Kidney glomerular epithelial cell (primary cell): ENCODE data around the gene PNPLA3.
"Not testable (repeated sequence)": the region's sequence is repeated elsewhere in the genome, so short reads cannot be mapped to it uniquely, and the experiment has no call there.

Experiments used
- DNase-seq: peaks from one replicate; lab custom pipeline; 2025; lab: John Stamatoyannopoulos, UW

PNPLA3 gene

GRCh38 chr22:43890901-43891331 is 32.7 kb upstream of the PNPLA3 start:
- DNase-seq: no peak

GRCh38 chr22:43891360-43892182 is 32.0 kb upstream of the PNPLA3 start, which contains the start of gene PNPLA5:
TSS of gene PNPLA5 (minus strand) at chr22:43892013. CDS start at chr22:43891880, 133 bp downstream.
- no peak for DNase-seq

DNA sequence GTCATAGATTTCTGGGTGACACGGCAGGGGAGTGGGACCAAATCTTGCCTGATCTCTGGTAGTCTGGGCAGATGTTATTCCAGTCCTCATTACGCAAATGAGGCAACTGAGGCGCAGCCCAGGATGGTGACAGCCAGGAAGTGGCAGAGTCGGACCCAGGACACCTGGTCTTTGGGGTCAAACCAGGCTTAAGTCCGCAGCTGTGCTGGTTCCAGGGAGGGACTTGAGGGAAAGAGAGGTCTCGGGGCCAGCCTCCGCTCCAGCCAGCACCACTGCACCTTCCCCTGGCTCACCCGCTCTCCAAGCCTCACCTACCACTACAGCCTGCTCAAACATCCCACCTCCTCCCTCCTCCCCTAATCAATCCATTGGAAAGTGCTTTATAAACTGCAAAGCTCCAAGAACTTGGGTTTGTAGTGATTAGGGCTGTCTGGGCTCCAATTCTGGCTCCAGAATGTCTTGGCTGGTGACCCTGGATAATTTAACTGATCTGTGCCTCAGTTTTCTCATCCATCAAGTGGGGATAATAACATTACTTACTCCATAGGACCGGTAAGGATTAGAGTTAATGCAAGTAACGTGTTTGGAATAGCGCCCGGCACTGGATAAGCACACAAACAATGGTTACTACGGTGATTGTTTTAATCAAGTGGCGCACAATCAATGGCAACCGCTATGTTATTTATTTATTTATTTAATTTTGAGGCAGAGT is 31.3 kb upstream of the PNPLA3 start:
- no peak for DNase-seq

GRCh38 chr22:43893266-43893665 is 30.3 kb upstream of the PNPLA3 start:
- DNase-seq: no peak

- DNase-seq: no peak
These were observed 29.5 kb upstream of the PNPLA3 start for GRCh38 chr22:43894122-43894521.

DNA sequence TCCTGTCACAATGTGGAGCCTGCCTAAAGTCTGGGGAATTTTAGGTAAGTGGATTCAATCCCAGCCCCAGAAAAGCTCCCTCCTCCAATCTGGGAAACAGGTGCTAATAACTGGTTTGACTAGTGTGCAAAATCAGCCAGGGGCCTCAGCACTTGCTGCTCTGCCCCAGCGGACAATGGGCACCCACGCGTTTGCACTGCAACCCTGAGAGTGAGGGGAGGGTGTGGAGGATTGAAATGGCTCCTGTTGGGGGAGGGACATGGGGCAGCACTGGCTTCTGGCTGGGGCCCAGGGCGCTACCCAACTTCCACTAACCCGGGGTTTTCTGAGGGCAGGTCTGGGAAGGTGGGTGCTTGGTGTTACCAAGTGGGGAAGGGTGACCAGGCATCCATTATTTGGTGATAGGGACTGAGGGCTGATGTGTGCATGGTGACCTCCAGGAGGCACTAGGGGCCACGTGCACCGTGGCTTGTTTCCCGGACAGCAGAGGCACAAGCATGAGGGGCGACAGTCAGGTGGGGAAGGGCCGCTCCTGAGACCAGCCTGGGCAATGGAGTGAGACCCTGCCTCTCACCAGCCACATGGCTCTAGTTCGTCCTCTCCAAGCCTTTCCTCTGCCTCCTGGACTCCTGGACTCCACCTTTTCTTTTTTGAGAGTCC is 27.5 kb upstream of the PNPLA3 start:
- no peak for DNase-seq

- DNase-seq: no peak
These were observed 25.8 kb upstream of the PNPLA3 start for GRCh38 chr22:43897751-43898261.

- no peak for DNase-seq
These were observed 23.4 kb upstream of the PNPLA3 start for GRCh38 chr22:43900206-43900605.

DNA sequence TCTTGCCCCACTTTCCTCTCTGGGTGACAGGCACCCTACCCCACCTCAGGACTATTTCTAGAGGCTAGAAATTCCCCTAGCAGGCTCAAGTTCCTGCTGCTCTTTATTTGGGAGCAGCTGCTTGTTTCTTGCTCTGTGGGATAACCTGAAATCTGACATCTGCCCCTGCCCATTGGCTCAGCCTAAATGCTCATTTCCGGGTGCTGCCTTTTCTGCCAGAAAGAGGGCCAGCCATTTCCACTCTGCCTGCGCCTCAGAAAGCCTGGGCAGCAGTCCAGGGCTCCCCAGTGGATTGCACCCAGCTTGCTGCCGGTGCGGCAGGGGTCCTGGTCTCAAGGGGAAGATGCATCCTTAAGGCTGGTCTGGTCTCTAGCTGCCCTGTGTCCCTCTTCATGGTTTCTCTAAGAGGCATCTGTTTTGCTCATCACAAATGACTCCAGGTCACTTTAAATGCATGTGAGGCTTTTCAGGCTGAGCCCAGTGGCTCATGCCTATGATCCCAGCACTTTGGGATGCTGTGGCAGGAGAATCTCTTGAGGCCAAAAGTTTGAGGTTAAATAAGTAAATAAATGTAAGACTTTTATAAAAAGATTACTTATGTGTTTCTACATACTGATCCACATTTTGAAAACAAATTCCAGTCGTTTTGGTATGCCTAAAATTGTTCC is 21.5 kb upstream of the PNPLA3 start:
- peak; percentile 51 for DNase-seq

GRCh38 chr22:43903033-43903432 is 20.6 kb upstream of the PNPLA3 start:
- not testable (repeated sequence) for DNase-seq

- DNase-seq: not testable (repeated sequence)
These were observed 19.2 kb upstream of the PNPLA3 start for GRCh38 chr22:43904412-43904811.

GRCh38 chr22:43905681-43906080 is 17.9 kb upstream of the PNPLA3 start:
- no peak for DNase-seq

DNA sequence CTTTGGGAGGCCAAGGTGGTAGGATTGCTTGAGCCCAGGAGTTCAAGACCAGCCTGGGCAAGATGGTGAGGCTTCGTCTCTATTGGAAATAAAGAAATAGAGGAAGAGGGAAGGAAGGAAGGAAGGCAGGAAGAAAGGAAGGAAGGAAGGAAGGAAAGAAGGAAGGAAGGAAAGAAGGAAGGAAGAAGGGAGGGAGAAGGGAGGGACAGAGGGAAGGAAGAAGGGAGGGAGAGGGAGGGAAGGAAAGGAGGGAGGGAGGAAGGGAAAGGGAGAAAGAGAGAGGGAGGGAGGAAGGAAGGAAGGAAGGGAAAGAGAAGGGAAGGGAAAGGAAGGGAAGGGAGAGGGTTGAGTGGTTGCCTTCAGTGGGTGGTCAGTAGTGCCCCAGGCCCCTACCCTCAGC is 13.9 kb upstream of the PNPLA3 start:
- DNase-seq: no peak

- no peak for DNase-seq
These were observed 13.4 kb upstream of the PNPLA3 start for GRCh38 chr22:43910178-43910695.

GRCh38 chr22:43911351-43911750 is 12.3 kb upstream of the PNPLA3 start:
- DNase-seq: no peak

DNA sequence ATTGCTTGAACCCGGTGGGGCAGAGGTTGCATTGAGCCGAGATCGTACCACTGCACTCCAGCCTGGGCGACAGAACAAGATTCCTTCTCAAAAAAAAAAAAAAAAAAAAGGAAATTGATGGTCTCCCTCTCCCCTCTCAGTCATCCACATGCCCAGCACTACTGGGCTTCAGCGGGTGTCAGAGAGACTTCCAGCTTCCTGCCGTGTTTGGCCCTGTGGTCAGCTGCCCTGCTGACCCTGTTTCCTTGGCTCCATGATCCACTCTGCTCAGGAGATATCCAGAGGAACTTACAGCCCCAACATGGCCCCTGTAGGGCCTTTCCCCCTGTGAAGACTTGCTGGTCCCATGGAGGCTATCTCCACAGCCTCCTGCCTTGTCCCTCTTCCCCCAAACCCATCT is 6.1 kb upstream of the PNPLA3 start:
- DNase-seq: no peak

DNA sequence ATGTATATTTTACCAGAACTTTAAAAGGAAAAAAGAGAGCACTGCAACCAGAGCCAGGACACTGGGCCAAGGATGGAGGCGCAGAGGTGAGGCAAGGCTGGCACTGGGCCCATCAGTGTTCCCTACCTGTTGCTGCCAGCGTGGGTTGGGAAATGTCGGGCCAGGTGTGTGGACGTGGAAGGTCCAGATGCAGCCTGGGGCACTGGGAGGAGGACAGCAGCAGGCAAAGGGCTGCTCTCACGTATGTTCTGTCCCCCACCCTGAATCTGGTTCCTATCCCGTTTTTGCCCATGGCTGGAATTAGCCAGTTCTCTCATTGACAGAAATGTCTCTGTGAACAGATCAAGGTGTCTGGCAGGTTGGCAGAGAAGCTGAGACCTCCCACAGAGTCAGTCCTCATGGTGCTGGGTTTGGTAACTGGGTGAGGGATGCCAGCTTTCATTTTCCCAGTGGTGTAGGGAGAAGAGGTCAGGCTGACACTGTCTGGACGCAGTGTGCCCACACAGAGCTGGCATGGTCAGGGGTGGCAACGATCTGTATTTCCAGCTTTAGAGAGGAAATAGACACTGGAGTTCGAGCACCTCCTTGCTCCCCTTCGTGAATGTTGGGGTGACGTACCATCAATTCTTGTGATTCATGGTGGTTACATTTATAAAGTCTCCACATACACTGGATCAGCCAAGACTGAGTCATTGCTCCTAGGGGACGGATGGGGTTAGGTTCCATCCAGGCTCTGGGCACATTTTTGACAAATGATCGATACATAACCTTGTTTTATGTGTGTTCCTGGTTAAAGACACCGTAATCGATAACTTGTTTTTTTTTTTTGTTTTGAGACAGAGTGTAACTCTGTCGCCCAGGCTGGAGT is 4.3 kb upstream of the PNPLA3 start:
- no peak for DNase-seq

DNA sequence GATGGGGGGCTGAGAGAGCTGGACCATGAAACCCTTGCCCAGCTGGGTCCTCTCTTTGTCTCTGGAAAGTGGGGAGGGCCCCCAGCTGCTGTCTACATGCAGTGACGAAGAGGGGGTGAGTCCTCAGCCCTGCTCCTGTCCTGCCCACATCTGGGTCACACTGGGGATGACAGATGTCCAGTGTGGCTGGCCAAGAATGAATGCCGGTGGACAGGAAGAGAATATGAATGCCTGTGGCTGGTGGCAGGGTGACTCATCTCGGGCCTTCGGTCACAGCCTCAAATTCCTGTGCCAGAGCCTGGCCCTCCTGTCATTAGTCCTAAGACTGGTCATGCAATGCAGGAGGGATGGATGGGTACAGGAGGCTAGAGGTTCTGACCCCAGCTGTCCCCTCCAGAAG is 2.2 kb upstream of the PNPLA3 start:
- no peak for DNase-seq

DNA sequence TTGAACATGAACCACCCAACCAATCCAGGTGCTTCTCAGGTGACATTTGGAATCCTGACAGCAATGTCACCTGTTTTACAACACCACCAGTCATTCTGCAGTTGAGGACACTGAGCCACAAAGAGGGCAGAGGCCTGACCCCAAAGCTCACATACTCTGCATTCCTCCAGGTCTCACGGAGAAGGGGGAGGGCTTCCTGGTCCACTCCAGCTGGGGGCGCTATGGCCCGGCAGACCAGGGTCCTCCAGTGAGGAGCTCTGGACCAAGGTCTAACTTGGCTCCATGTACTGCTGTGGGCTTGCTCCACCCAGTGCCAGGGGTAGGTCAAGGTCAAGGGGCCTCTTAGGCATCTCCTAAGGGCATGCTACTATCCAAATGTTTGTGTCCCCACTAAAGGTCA is 1.5 kb upstream of the PNPLA3 start:
- no peak for DNase-seq

DNA sequence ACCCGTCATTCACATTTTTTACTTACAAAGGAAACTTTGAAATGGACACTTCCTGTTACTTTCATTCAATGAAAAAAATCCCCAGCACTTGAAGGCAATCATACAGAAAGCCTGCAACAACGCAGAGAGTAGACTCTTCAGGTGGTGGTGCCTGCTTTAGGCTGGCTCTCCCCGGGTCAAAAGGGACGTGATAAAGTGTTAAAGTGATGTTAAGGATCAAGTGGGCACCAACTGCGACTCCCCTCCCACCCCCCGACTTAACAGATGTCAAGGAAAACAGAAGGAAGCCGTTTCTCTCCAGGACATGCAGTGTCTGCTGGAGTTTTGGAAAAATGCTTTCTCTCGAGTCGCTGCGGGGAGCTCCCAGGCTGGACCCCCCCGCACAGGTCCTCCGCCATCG is 414 bp upstream of the PNPLA3 start:
- DNase-seq: no peak

DNA sequence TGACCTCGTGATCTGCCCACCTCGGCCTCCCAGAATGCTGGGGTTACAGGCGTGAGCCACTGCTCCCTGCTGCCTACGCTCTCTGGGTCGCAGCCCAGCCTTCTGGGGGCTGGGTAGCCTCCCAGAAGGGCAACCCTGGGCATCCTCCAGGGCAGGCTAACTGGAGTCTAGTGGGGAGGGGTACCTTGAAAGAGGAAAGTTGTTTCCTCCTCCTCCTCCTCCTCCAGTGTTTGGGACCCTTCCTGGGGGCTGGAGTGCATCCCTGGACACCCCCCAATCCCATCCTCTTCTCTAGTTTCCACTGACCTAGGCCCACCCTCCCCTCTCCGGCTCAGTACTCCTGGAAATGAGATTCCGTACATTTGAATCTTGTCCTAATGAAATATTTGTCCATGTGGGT is 1.3 kb downstream of the PNPLA3 start:
- DNase-seq: no peak
